ENCODE results near the gene BLM.

BLM gene

DNA sequence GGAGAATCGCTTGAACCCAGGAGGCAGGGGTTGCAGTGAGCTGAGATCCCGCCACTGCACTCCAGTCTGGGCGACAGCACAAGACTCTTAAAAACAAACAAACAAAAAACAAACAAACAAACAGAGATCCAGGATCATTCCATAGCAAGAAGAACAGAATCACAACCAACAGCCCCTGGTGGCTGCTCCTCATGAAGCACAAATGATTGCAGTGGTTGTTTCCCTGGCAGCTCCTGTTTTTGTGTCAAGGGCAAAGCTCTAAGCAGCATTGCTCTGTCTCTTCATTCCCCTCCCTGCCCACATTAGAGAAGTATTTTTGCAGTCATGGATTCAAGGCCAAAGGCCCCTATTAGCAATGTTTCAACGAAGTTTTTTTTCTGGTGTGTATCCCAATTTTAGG is 25.8 kb upstream of the BLM start:
- no peak for DNase-seq (ENCODE audit: low read depth in 1 of 2, low spot score in 1 of 2)

GRCh38 chr15:90691982-90692773 is 25.0 kb upstream of the BLM start:
- DNase-seq (ENCODE audit: low read depth in 1 of 2, low spot score in 1 of 2): no peak

GRCh38 chr15:90694987-90695386 is 22.2 kb upstream of the BLM start:
- DNase-seq (ENCODE audit: low read depth in 1 of 2, low spot score in 1 of 2): no peak

DNA sequence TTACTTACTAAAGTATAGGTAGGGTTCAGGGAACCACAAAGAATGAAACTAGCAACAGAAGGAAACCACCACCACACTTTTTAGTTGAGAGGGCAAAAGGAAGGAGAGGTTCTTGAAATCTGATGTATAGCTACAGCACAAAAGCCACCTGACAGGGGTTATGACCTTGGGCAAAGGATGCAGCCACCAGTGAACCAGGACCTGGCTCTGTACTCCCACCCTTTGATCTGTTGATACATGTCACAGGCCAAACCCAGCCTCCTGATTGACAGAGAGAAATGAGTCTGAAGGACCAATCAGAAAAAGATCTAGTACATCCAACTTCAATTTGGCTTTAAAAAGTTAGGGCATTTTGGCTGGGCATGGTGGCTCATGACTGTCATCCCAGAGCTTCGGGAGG is 20.0 kb upstream of the BLM start:
- no peak for DNase-seq (ENCODE audit: low read depth in 1 of 2, low spot score in 1 of 2)

GRCh38 chr15:90698629-90699028 is 18.5 kb upstream of the BLM start:
- no peak for DNase-seq (ENCODE audit: low read depth in 1 of 2, low spot score in 1 of 2)

DNA sequence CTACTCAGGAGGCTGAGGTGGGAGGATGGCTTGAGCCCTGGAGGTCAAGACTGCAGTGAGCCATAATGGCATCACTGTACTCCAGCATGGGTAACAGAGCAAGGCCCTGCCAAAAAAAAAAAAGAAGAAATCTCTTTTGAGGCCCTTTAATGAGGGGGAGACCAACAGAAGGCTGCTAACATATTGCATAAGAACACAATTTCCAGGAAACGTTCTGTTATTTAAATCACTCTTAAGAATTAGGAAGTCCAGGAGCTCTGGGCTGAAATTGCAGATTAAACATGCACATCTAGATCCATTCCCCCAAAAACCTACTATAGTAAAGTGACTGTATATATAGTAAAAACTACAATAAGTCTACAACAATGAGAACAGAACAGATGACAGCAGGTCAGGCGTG is 16.1 kb upstream of the BLM start:
- no peak for DNase-seq (ENCODE audit: low read depth in 1 of 2, low spot score in 1 of 2)

DNA sequence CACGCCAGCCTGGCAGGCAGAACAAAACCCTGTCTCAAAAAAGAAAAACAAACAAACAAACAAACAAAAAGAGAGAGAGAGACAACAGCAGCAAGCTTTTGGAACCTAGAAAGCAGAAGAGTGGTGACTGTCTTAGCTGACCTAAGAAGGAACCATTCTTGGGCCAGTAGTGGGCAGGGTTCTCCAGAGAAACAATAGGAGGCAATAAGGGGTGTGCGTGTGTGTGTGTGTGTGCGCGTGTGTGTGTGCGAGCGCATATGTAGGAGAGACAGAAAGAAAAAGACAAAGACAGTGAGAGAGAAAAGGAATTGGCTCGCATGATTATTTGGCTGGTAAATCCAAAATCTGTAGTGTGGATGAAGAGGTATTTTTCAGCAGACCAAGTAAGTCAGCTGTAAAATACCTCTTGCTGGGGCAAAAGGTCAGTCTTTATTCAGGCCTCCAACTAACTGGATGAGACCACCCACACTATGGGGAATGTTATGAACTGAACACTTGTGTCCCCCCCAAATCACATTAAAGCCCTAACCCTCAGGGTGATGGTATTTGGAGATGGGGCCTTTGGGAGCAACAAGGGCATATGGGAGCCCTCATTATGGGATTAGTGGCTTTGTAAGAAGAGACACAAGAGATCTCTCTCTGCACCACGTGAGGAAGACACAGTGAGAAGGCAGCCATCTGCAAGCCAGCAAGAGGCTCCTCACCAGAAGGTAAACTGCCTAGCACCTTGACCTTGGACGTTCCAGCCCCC is 15.1 kb upstream of the BLM start:
- no peak for DNase-seq (ENCODE audit: low read depth in 1 of 2, low spot score in 1 of 2)

- DNase-seq (ENCODE audit: low read depth in 1 of 2, low spot score in 1 of 2): no peak
Observed at GRCh38 chr15:90703455-90703854, 13.7 kb upstream of the BLM start.

- no peak for DNase-seq (ENCODE audit: low read depth in 1 of 2, low spot score in 1 of 2)
Observed at GRCh38 chr15:90705212-90705611, 11.9 kb upstream of the BLM start.

- DNase-seq (ENCODE audit: low read depth in 1 of 2, low spot score in 1 of 2): no peak
Observed at GRCh38 chr15:90706394-90707327, 10.5 kb upstream of the BLM start.

- no peak for DNase-seq (ENCODE audit: low read depth in 1 of 2, low spot score in 1 of 2)
Observed at GRCh38 chr15:90707489-90707888, 9.7 kb upstream of the BLM start.

DNA sequence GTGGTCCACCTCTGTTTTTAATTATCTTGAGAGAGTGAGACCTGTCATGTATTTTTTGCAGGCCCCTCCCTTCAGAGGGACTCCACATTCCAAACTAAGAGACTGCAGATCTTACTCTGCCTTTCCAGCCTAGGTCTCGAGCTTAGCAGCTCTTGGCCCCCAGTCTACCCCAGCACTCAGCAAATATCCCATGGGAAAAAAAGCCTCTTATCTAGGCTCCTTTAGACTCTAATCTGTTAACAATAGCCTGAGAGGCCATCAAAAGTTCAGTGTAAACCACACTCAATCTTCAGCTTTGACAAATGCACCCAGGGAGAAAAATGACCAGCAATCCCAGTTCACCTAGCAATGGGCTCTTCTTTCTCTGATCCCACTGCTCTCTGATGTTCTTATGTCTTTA is 8.6 kb upstream of the BLM start:
- DNase-seq (ENCODE audit: low read depth in 1 of 2, low spot score in 1 of 2): no peak

DNA sequence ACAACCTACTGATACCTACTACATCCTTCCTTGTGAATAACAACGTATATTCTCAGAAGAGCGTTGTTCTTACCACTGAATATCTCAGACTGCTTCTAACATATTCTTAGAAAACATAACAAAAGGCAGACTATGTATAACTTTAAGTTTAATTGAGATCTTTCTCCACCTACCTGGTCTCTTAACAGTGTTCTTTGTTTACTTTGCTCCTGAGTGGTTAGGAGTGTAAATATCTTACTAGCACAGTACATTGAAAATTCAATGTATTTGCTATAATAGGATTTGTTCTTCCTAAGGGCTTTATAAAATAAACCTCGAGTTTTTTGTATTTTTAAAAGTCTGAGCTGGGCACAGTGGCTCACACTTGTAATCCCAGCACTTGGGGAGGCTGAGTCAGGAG is 7.9 kb upstream of the BLM start:
- no peak for DNase-seq (ENCODE audit: low read depth in 1 of 2, low spot score in 1 of 2)

DNA sequence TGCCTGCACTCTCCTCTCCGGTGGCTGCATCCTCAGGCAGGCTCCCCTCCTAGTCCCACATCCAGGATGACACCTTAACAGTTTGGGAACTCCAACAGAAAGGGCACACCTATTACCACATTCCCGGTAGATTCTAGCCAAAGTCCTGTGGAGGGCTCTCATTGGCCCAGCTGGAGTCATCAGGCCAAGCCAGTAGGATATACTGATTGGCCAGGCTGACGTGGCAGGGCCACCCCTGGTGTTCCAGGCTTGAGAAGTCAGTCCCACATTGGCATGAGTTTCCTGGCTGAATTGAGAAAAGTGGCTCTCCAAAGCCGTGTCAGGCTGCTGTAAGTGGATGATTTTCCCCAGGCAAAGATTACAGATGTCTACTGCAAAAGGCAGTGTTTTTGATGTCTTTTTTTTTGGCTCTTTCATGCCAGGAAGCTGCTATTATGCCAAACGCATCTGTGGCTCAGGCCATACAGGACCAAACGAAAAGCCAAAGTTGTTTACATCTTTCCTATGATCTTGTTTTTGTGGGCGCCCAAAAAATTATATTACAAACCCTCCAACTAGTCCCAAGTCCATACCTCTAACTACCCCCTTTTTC is 6.6 kb upstream of the BLM start:
- DNase-seq (ENCODE audit: low read depth in 1 of 2, low spot score in 1 of 2): no peak

- DNase-seq (ENCODE audit: low read depth in 1 of 2, low spot score in 1 of 2): no peak
Observed at GRCh38 chr15:90711418-90711824, 5.7 kb upstream of the BLM start.

DNA sequence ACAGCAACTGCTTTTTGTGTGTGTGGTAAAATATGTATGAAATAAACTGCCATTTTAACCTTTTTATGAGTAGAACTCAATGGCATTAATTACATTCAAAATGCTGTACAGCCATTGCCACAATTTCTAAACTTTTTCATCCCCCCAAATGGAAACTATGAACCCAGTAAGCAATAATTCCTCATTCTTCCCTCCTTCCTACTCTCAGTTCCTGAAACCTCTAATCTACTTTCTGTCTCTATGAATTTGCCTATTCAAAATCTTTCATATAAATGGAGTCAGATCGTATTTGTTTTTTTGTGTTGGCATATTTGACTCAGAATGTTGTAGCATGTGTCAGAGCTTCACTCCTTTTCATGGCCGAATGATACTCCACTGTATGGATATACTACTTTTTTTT is 5.3 kb upstream of the BLM start:
- DNase-seq (ENCODE audit: low read depth in 1 of 2, low spot score in 1 of 2): no peak

GRCh38 chr15:90713081-90713480 is 4.1 kb upstream of the BLM start:
- no peak for DNase-seq (ENCODE audit: low read depth in 1 of 2, low spot score in 1 of 2)

GRCh38 chr15:90716317-90716975 is 700 bp upstream of the BLM start:
- DNase-seq (ENCODE audit: low read depth in 1 of 2, low spot score in 1 of 2): no peak

DNA sequence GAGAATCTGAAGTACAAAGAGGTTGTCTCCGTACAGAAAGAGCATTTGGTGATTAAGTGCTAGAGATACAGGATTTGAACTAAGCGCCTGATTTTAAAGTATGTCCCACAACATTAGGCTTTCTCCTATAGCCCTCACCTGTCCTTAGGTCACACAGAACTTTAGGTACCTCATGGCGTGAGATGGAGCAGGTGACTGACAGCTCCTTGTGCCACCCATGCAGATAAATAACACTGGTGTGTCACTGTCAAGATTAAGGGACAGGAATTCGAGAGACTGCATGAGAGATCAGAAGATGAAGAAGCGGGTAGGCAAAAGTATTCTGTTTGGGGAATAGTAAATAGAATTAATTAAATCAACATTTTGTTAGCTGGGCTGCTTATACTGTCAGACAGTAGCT is 1.1 kb downstream of the BLM start:
- no peak for DNase-seq (ENCODE audit: low read depth in 1 of 2, low spot score in 1 of 2)

- DNase-seq (ENCODE audit: low read depth in 1 of 2, low spot score in 1 of 2): no peak
Observed at GRCh38 chr15:90720131-90720530, 3.0 kb downstream of the BLM start.

DNA sequence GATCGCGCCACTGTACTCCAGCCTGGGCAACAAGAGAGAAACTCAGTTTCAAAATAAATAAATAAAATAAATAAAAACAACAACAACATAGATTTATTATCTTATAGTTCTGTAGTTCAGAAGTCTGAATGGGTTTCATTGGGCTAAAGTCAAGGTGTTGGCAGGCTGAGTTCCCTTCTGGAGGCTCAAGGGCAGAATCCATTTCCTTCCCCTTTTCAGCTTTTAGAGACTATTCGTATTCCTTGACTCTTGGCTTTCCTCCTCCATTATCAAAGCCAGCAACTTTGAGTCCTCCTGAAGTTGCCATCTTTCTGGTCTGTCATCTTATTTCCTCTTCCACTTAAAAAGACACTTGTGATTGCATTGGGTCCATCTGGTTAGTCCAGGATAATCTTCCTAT is 12.1 kb downstream of the BLM start:
- no peak for DNase-seq (ENCODE audit: low read depth in 1 of 2, low spot score in 1 of 2)

Data from stimulated activated CD4-positive, alpha-beta T cell treated with anti-CD3 and anti-CD28 coated beads, Interleukin-15, amount 100 ng/mL, for 1 hour (primary cell).